ENCODE results near the gene CPLX1.
A peak's percentile ranks its signal among the peaks of the same experiment; 100 is the strongest.
"Not testable (repeated sequence)": the region's sequence is repeated elsewhere in the genome, so short reads cannot be mapped to it uniquely, and the experiment has no call there.

CPLX1 gene

GRCh38 chr4:793093-793861 lies 32.7 kb downstream of the CPLX1 start:
- DNase-seq (ENCODE audit: low read depth in 2 of 3, low spot score in 1 of 3), result no peak

- DNase-seq (ENCODE audit: low read depth in 2 of 3, low spot score in 1 of 3), result peak in 1 of 3 donors; percentile 15
Measured at GRCh38 chr4:792626-793092, 33.3 kb downstream of the CPLX1 start.

GRCh38 chr4:791898-792625 lies 33.9 kb downstream of the CPLX1 start:
- DNase-seq (ENCODE audit: low read depth in 2 of 3, low spot score in 1 of 3), result peak in 2 of 3 donors; percentile 25 to 43

- DNase-seq (ENCODE audit: low read depth in 2 of 3, low spot score in 1 of 3), result no peak
Measured at GRCh38 chr4:791252-791897, 34.6 kb downstream of the CPLX1 start.

GRCh38 chr4:790466-790820 lies 35.5 kb downstream of the CPLX1 start:
- no peak for DNase-seq (ENCODE audit: low read depth in 2 of 3, low spot score in 1 of 3)

- no peak for DNase-seq (ENCODE audit: low read depth in 2 of 3, low spot score in 1 of 3)
Measured at GRCh38 chr4:789571-790465, 36.1 kb downstream of the CPLX1 start.

GRCh38 chr4:788636-789297 lies 37.2 kb downstream of the CPLX1 start:
- DNase-seq (ENCODE audit: low read depth in 2 of 3, low spot score in 1 of 3), result no peak

GRCh38 chr4:788006-788635 lies 37.8 kb downstream of the CPLX1 start:
- no peak for DNase-seq (ENCODE audit: low read depth in 2 of 3, low spot score in 1 of 3)

- DNase-seq (ENCODE audit: low read depth in 2 of 3, low spot score in 1 of 3), result no peak
Measured at GRCh38 chr4:787561-787981, 38.4 kb downstream of the CPLX1 start.

GRCh38 chr4:786861-787300 lies 39.0 kb downstream of the CPLX1 start:
- no peak for DNase-seq (ENCODE audit: low read depth in 2 of 3, low spot score in 1 of 3)

GRCh38 chr4:786074-786741 lies 39.7 kb downstream of the CPLX1 start:
- DNase-seq (ENCODE audit: low read depth in 2 of 3, low spot score in 1 of 3), result no peak

GRCh38 chr4:785332-786073 lies 40.4 kb downstream of the CPLX1 start:
- DNase-seq (ENCODE audit: low read depth in 2 of 3, low spot score in 1 of 3), result no peak

GRCh38 chr4:784401-785331 lies 41.3 kb downstream of the CPLX1 start:
- no peak for DNase-seq (ENCODE audit: low read depth in 2 of 3, low spot score in 1 of 3)

GRCh38 chr4:781493-782216 lies 44.3 kb downstream of the CPLX1 start:
- DNase-seq (ENCODE audit: low read depth in 2 of 3, low spot score in 1 of 3), result peak; percentile 97 to 98 (median 98)

GRCh38 chr4:780716-781492 lies 45.0 kb downstream of the CPLX1 start:
- DNase-seq (ENCODE audit: low read depth in 2 of 3, low spot score in 1 of 3), result no peak

GRCh38 chr4:780255-780654 lies 45.7 kb downstream of the CPLX1 start:
- not testable (repeated sequence) for DNase-seq (ENCODE audit: low read depth in 2 of 3, low spot score in 1 of 3)

All from stimulated activated CD4-positive, alpha-beta T cell treated with anti-CD3 and anti-CD28 coated beads, Interleukin-12 subunit alpha, Interleukin-12 subunit beta, amount 100 ng/mL, for 48 hours (primary cell).